ENCODE measurements around the gene LEP. TPM values are rescaled to one million over a fixed set of nuclear protein-coding genes. Genes with fewer than 3 reads are reported as not detected.

LEP gene
- 1 to 10 TPM; 1.5 to 5.2 TPM for total RNA-seq
- long read RNA-seq, donor 1, partial matches to known transcripts: 0 of 1 reads
- long read RNA-seq, donor 1, other reads (novel, unspliced or antisense): 1 of 1 reads
- long read RNA-seq, donor 2: 0 reads

DNA sequence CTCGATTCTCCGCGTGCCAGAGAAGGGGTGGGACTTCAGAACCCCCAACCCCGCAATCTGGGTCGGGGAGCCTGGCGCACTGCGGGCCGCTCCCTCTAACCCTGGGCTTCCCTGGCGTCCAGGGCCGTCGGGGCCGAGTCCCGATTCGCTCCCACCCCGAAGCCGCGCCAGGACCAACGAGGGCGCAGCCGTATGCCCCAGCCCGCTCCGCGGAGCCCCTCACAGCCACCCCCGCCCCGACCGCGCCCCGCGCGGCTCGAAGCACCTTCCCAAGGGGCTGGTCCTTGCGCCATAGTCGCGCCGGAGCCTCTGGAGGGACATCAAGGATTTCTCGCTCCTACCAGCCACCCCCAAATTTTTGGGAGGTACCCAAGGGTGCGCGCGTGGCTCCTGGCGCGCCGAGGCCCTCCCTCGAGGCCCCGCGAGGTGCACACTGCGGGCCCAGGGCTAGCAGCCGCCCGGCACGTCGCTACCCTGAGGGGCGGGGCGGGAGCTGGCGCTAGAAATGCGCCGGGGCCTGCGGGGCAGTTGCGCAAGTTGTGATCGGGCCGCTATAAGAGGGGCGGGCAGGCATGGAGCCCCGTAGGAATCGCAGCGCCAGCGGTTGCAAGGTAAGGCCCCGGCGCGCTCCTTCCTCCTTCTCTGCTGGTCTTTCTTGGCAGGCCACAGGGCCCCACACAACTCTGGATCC, at the start of gene LEP:
LEP (plus strand) TSS at position 583 of the 691 bp plus-strand sequence. CDS start 10,741 bp downstream, outside the sequence.
- DNase-seq (ENCODE audit: low spot score): peak; percentile 77
- intact Hi-C loops (cut with DNase I): no loop called here

DNA sequence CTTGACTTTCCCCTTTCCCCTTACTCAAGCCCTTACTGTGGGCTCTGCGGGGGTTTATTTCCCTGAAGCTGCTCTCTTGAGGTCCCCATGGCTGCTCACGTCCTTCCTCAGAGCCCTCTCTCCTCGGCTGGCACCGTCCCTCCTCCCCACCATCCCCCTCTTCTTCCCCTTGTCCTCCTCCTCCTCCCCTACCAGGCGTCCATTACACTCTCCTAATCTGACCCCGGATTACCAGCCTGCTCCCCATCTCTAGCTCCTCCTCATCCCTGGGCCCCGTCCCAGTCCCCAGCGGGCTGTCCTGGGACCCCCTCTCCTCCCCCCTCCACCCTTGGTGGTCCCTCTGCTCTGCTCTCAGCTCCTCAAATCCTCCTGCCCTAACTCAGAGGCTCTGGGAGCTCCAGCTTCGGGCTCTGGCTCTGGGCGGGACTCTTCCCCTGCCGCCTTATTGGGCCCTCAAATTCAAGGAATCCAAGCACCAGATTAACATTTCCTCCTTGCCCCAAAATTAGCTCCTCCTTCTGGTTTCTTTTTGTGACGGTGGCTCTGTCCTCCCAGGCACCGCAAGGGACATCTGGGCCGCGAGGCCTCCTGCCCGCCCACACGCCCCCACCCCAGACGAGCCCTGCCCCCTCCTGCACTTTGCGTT, 48.5 kb upstream of the LEP start:
- DNase-seq (ENCODE audit: low spot score): peak; percentile 43
- intact Hi-C loops (cut with DNase I): no loop called here

DNA sequence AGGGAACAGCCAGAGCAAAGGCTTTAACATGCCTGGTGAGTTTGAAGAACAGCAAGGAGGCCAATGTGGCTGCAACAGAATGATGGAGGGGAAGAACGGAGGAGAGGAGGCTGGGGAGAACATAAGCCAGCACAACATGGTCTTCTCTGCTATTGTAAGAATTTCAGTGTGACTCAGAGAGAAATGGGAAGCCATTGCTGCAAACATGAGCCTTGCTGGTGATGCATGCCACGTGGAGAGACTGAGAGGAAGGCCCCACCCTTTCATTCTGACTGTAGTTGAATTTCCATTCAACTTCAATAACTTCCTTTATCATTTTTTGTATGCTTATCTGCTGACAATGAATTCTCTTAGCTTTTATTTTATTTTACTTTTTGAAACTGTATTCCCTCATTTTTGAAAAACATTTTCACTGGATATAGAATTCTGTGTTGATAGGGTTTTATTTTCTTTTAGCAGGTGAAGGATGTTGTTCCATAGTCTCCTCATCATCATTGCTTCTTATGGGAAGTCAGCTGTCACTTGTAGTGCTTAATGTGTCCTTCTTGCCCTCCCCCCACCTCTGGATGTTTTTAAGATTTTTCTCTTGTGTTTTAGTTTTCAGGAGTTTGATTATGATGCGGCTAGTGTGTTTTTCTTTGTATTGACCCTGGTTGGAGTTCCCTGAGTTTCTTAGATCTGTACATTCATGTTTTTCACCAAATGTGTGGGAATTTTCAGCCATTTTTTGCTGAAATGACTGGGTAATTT, 46.4 kb upstream of the LEP start:
- intact Hi-C loops (cut with DNase I): loop anchor here in 1 of 2 donors (5.0 kb wide), 1 partner anchor 617 kb away; no protein-coding TSS in a partner anchor
- DNase-seq (ENCODE audit: low spot score): no peak

DNA sequence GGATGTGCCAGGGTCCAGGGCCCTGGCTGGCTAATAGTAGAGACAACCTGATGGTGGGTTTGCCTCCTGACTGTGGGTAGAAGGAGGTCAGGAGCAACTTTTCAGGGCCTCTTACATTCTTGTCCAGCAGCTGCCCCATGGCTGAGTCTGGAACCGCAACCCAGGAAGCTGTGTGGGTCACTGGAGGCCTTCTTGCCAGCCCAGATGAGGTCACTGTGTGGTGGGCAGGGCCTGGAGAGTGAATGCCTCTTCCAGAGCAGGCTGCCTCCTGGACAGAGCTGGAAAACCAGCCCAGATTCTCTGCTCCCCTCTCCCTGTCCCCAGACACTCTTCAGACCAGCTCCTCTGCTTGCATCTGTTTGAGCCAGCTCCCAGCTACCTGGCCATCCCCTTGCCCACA, 43.5 kb upstream of the LEP start:
- intact Hi-C loops (cut with DNase I): loop anchor here in 1 of 2 donors (5.0 kb wide), 1 partner anchor 620 kb away; no protein-coding TSS in a partner anchor
- DNase-seq (ENCODE audit: low spot score): no peak

DNA sequence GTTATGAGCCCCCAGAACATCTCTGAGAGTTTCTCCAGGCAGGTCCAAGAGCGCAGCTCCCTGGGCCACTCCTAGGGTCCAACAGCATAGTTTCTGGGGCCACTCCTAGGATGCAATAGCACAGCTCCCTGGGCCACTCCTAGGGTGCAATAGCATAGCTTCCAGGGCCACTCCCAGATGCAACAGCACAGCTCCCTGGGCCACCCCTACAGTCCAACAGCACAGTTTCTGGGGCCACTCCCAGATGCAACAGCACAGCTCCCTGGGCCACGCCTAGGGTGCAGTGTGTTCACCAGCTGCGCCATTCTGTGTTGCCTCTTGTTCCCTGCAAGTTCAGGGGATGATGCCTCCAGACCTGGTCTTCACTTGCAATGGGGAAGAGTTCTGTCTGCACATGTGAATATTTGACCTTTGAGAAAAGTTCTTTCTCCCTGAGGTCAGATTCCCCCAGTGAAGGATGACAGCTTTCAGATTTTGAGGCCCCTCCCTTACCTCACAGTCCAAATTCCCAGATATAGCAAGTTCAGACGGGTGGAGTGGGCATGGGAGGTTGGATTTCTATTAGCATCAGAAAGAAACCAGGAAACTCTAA, 43.0 kb upstream of the LEP start:
- no peak for DNase-seq (ENCODE audit: low spot score)
- intact Hi-C loops (cut with DNase I): loop anchor here in 1 of 2 donors (5.0 kb wide), 1 partner anchor 621 kb away; no protein-coding TSS in a partner anchor

DNA sequence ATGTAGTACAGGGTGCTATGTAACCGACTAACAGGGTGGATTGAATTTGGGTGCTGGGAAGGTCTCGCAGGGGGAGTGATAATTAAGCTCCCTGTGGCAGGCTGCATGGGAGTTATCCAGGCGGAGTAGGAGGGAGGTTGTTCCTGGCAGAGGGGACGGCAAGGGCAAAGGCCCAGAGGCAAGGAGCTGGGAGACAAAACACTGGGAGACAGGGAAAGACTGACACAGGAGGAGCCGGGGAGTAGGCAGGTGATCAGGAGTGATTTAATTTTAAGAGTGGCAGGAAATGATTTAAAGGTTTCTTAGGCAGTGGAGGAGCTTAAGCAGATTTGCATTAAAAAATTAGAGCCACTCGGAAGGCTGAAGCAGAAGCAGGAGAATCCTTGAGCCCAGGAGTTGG, 40.7 kb upstream of the LEP start:
- peak; percentile 37 for DNase-seq (ENCODE audit: low spot score)
- intact Hi-C loops (cut with DNase I): loop anchor here (5.0 kb wide), 2 partner anchors 63 to 483 kb away; no protein-coding TSS in a partner anchor

DNA sequence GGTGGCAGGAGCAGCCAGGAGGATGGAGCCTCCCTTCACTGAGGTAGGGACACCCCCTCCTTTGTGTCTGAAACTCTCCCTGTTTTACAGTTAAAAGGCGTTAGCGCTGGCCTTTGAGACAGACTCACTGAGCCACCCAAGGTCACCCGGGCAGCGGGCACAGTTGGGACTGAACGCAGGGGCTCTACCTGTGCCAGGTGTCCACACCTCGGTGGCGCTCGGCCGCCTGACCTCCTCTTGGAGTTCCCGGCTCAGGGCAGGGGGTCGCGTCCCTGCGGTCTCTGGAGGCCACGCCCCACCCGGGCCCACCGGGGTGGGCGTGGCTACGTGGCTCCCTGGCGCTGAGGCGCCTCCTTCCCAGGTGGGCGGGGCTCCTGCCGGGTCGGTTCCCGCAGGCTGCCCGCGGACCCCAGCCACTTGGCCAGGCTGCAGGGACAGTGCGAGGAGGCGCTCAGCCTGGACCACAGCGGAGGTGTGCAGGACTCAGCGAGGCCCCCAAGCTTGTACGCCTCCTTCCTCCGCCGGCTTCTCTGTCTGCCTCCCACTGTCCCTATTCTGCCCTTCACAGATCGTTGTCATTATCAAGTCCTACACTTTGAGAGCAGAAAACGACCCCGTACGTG, 39.9 kb upstream of the LEP start:
- intact Hi-C loops (cut with DNase I): loop anchor here (5.0 kb wide), 2 partner anchors 64 to 484 kb away; no protein-coding TSS in a partner anchor
- DNase-seq (ENCODE audit: low spot score): peak; percentile 64

DNA sequence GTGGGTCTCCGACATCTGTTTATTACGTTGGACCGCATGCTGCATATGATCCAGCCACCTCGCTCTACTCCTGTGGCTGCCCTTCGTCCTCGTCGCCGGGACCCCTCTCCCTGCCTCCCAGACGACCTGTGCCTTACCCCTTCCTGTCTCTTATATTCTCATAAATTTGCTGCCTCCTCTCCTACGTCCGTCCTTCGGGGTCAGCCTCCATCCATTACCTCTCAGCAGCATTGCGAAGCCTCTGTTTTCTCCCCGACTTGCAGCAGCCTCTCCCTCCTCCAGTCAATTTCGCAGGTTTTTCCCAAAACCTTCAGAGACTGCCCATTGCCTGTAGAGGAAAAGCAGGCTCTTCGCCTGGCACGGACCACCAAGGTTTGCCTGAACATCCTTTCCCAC, 39.4 kb upstream of the LEP start:
- intact Hi-C loops (cut with DNase I): loop anchor here (5.0 kb wide), 2 partner anchors 64 to 484 kb away; no protein-coding TSS in a partner anchor
- no peak for DNase-seq (ENCODE audit: low spot score)

DNA sequence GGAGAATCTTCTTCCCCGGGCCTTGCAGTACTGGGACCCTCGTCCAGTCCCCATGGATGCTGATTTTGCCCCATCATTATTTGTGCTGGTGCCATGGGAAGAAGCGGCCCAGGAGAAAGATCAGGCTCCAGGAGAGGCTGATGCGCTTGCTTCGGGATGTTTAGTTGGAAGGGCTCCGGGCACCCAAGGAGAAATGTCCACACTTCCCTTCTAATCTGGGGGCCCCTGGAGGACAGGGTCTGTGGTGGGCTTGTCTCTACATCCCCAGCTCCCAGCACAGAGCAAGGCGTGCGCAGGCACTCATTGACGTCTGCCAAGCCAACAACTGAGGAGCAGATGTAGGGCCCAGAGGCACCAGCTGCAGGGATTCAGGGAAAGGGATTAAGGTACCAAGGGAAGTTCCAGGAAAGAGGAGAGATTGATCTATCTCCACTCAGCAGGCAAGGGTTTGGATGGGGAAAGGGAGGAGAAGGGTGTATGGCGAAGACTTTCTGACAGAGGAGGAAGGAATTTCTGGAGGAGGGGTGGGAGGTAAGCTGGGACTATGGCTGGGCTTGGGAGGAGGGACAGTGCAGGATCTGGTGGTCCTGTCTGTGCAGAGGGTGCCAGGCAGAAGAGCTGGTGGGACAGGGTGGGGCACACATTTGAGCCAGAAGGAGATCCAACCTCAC, 38.7 kb upstream of the LEP start:
- no peak for DNase-seq (ENCODE audit: low spot score)
- intact Hi-C loops (cut with DNase I): loop anchor here (5.0 kb wide), 2 partner anchors 65 to 485 kb away; no protein-coding TSS in a partner anchor

DNA sequence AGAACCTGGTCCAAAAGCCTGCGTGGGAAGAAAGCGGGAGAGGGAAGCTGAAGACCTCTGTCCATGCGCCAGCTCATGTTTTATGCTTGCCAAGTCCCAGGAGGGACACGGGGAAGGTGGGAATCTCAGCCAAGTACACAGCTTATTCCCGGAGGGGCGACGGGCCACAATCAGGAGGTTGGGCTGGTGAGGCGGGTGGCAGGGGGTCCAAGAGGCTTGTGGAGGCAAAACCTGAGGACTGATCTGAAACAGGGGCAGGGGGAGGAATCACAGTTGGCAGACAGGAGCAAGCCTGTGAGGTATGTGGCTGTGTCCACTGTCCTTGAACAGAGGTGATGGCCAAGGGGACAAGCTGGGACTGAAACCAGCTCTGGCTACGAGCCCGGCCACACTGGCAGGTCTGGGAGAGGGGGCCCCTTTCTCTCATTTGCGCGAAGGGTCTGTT, 38.0 kb upstream of the LEP start:
- DNase-seq (ENCODE audit: low spot score): no peak
- intact Hi-C loops (cut with DNase I): loop anchor here (5.0 kb wide), 2 partner anchors 66 to 486 kb away; no protein-coding TSS in a partner anchor

DNA sequence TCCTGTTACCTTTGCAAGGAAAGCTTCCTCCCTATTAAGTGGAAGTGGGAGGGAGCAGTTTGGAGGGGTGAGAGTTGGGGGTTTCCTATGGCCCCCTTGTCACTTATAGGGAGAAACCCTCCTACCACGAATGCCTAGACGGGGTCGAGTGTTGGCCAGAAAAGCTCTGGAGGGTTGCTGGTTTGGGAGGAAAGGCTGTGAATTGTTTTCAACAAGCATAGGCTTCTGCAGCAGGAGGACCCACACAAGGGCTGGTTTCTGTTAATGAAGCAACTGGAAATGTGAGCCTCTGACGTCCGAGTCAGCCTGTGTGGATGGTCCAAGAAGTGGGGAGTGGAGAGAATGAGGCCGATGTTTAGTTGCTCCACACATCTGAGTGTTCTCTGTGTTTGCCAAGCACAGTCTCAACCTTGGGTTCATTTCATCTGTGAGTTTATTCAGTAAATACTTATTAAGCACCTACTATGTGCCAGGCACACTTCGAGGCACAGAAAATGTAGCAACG, 37.3 kb upstream of the LEP start:
- no peak for DNase-seq (ENCODE audit: low spot score)
- intact Hi-C loops (cut with DNase I): loop anchor here (5.0 kb wide), 2 partner anchors 66 to 486 kb away; no protein-coding TSS in a partner anchor

DNA sequence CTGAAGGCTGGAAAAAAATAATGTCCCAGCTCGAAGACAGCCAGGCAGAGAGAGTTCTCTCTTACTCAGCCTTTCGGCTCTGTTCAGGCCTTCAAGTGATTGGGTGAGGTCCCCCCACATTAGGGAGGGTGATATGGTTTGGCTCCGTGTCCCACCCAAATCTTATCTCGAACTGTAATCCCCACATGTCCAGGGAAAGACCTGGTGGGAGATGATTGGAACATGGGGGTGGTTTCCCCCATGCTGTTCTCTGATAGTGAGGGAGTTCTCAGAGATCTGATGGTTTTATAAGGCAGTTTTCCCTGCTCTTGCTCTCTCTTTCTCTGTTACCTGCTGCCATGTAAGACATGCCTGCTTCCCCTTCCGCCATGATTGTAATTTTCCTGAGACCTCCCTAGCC, 36.6 kb upstream of the LEP start:
- no peak for DNase-seq (ENCODE audit: low spot score)
- intact Hi-C loops (cut with DNase I): loop anchor here (5.0 kb wide), 2 partner anchors 67 to 487 kb away; no protein-coding TSS in a partner anchor

DNA sequence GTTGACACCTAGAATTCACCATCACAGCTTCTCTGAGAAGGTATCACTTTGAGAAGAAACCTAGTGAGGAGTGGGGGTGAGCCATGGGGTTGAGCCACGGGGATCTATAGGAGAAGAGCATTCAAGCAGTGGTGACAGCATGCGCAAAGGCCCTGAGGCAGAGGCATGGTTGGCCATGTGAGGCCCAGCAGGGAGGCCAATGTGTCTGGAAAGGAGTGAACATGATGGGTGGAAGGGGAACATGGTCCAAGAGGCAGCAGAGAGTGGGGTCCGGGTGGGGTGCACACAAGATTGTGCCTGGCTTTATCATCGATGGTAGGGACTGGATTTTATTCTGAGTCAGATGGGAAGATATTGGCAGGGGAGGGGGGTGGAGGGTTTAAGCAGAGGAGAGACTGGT, 36.0 kb upstream of the LEP start:
- no peak for DNase-seq (ENCODE audit: low spot score)
- intact Hi-C loops (cut with DNase I): loop anchor here (1.0 to 5.0 kb wide), 3 partner anchors 27 to 498 kb away; no protein-coding TSS in a partner anchor

DNA sequence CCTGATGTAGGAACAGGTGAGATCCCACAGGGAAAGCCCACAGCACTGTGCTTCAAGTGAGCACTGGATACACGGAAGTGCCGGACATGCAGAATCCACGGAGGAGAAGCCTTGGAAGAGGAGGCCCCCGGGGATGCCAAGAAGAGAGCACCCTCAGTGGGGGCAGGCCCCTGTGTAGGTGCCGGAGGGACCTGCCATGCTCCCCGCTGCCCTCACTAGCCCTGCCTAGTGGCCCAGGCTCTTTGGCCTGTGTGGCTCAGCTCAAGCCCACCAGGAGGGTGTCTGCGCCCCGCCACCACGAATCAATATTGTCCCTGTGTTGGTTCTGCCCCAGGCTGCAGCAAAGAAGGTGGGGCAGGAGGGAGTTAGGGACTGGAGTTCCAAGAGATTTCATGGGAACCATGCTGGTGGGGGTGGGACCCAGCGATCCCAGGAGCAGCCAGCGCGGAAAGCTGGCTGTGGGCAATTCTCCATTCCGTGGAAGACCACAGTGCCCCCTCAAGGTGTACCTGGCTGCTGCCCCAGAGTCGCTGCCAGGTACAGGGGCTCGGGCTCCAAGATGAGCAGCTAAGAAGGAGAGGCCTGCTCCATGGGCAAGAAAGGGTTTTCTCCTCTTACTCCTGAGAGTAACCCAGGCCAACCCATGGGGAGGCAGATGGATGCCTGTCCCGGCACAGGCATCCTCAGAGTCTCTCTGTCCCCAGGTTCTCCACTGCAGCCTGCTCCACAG, 34.9 kb upstream of the LEP start:
- no peak for DNase-seq (ENCODE audit: low spot score)
- intact Hi-C loops (cut with DNase I): loop anchor here (5.0 kb wide), 2 partner anchors 69 to 499 kb away; no protein-coding TSS in a partner anchor

DNA sequence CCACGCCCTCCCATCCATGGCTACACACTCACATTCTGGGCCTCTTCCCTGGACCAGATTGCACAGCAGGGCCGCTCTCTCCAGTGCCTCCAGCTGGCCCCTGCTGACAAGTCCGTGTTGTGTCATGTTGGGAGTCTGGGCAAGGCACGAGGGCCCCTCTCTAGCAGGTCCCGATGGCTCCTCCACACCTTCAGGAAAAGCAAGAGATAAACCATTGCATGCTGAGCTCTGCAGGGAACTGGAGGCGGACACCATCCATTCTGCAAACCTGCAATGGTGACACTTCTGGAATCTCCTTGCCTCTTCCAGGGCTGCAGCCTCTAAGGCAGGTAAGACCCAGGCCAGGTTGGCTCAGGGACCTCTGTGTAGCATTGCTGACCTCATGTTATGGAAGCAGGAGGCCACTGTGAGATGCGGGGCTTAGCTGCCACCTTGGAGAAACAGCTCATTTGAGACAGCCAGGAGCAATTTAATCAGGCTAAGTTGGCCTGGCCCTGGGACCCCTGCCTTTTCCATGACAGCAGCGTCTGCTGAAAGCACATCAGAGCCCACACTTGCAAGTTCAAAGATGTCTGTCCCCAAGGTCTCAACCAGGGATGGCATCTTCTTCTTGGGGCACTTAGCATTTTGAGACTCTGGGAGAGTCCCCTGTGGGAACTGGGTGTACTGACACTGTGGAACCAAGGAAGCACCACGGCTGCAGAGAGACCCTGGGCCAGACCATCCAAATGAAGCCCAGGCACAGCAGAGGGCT, 34.2 kb upstream of the LEP start:
- intact Hi-C loops (cut with DNase I): loop anchor here (5.0 kb wide), 2 partner anchors 70 to 500 kb away; no protein-coding TSS in a partner anchor
- DNase-seq (ENCODE audit: low spot score): no peak

DNA sequence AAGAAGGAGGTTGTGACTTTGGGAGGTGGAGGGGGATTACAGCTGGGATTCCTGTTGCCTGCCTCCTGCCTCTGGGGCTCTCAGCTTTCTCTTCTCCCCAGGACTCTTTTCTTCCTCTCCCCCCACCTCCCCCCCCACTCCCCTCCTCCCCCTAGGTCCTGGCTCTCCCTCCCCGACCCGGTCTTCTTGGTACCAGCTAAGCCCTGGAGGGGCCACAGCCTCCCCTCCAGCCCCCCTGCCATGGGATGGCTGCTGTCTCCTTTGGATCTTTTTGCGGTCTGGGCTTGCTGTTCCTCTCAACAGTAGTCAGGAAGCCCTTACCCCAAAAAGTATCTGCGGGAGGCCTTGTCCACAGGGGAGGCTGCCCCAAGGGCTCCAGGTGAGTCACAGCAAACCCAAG, 33.5 kb upstream of the LEP start:
- no peak for DNase-seq (ENCODE audit: low spot score)
- intact Hi-C loops (cut with DNase I): loop anchor here (5.0 kb wide), 2 partner anchors 70 to 500 kb away; no protein-coding TSS in a partner anchor

Measured in posterior vena cava (tissue), 2 donors.